Activated naive CD8-positive, alpha-beta T cell treated with anti-CD3 and anti-CD28 coated beads, Interleukin-2, amount 10 ng/mL, durations not matched to agents 7 days and 5 days (primary cell): ENCODE results near the gene WWOX. TPM values are rescaled to one million over a fixed set of nuclear protein-coding genes. Genes with fewer than 3 reads are reported as not detected.

ENCODE experiments used
- ATAC-seq: fragments of 150-1000 bp; cut with Tn5 transposase; one replicate; pipeline ENCODE4 v1.10.0; 2021; ENCODE audit warnings: low read depth, moderate library complexity
- POLR2A ChIA-PET: fragments of 350-600 bp; sonication (Branson Sonifier 250); formaldehyde crosslinking; loops from one replicate; lab custom pipeline; 2021; ENCODE audit warnings: antibody characterized with exemption; lab: Charles Lee
- DNase-seq: peaks from one replicate; pipeline ENCODE4 v3.0.0; 2021
- H3K27ac Mint-ChIP-seq: one replicate; pipeline ENCODE4 v1.8.0; 2022; ENCODE audit warnings: mild to moderate bottlenecking, mixed read lengths
- H3K27me3 Mint-ChIP-seq: one replicate; pipeline ENCODE4 v1.8.0; 2022; ENCODE audit warnings: mild to moderate bottlenecking, moderate library complexity, mixed read lengths
- H3K36me3 Mint-ChIP-seq: one replicate; pipeline ENCODE4 v1.8.0; 2021; ENCODE audit warnings: mild to moderate bottlenecking, mixed read lengths
- H3K4me1 Mint-ChIP-seq: one replicate; pipeline ENCODE4 v1.8.0; 2021; ENCODE audit warnings: mixed read lengths
- H3K4me3 Mint-ChIP-seq: one replicate; pipeline ENCODE4 v1.8.0; 2022; ENCODE audit warnings: mild to moderate bottlenecking, moderate library complexity, mixed read lengths
- H3K9me3 Mint-ChIP-seq: one replicate; pipeline ENCODE4 v1.8.0; 2021; ENCODE audit warnings: mixed read lengths
- total RNA-seq, 2 experiments: library from RNA; stranded (reverse); gene quantifications; one replicate each; pipeline ENCODE4 v1.2.3, GENCODE V29; 2021

Gene WWOX
- total RNA-seq, 2 experiments from 2014 or later: 26.8 to 27.7 TPM

DNA sequence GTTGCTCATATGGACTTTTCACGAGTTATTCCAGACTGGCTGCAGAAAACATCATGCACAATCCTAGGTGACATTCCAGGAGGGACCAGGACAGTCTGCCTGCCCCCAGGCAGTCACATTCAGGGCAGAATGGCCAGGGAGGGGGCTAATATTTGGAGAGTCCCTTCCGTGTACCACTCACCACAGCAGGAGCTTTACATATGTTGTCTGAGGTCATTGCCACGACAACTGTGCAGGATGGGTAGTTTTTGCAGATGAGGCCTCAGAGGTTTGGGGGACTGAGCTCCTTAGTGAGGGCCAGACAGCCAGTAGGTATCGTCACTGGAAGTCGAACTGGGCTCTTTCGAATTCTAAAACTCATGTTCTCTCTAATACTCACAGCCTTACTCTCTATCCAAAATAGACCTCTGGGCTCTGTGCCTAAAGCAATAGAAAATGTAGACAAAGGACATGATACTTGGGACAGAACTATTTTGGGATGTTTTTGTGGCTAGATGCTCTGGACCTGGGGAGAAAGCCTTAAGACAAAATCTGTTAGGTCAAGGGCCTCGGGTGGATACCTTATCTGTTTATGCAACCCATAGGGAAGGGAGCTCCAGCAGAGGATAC, 1162.6 kb downstream of the WWOX start:
- Mint-ChIP-seq H3K9me3 (peaks cover 5% of the 10 kb centered on the region), H3K36me3 (no peaks in the 10 kb centered on the region), H3K4me1 (peaks cover 2% of the 10 kb centered on the region), H3K4me3 (no peak overlapping the region), H3K27ac (no peak overlapping the region), H3K27me3 (peaks cover 63% of the 10 kb centered on the region)
- no peak for DNase-seq
- POLR2A ChIA-PET: no interaction called here
- no peak for ATAC-seq

Other genes with a start within 250 kb of the WWOX start
- gene CLEC3A, start 77.1 kb upstream of the WWOX start, total RNA-seq: not detected